SK-N-MC (cell line): Measurements from ENCODE around the gene PAX7.

ENCODE experiments used
- EZH2 ChIP-seq: fragments of 200-600 bp; sonication (generic); IDR thresholded peaks from one replicate; pipeline ENCODE4 v1.6.1; 2017; ENCODE audit warnings: antibody characterized with exemption
- FOXP2 ChIP-seq: optimal IDR thresholded peaks from 2 replicates; pipeline ENCODE3; 2011; ENCODE audit warnings: mild to moderate bottlenecking, moderate library complexity; ENCODE audit not compliant: insufficient read depth; ENCODE audit errors: extremely low read length, control extremely low read depth
- POLR2AphosphoS5 ChIP-seq: IDR thresholded peaks from 2 replicates; pipeline ENCODE4 v1.6.1; 2012; ENCODE audit warnings: mild to moderate bottlenecking, low read depth, low read length, borderline replicate concordance

GRCh38 chr1:18645747-18646090 lies 15.1 kb downstream of the PAX7 start:
- TF ChIP-seq POLR2AphosphoS5 (no peak), EZH2 (no peak), FOXP2 (no peak)
